ENCODE data around the gene PTPRO. TPM values are rescaled to one million over a fixed set of nuclear protein-coding genes. Genes with fewer than 3 reads are reported as not detected.

The PTPRO gene
- total RNA-seq, 4 donors from 2014 or later: 0.26 to 0.81 (median 0.51) TPM

Other genes starting within 250 kb of the PTPRO start
- 10 to 100 TPM in 2 of 4 donors, 1 to 10 TPM in 2; 7.7 to 23.9 (median 10.9) TPM for gene RERG, start 101.1 kb upstream of the PTPRO start, total RNA-seq